ENCODE measurements around the gene SPNS1. TPM values are rescaled to one million over a fixed set of nuclear protein-coding genes. Genes with fewer than 3 reads are reported as not detected.

SPNS1 gene
- total RNA-seq, 1 donor from 2014 or later = 68.4 TPM

GRCh38 chr16:28985211-28986041 lies 10.8 kb downstream of the SPNS1 start:
- TF ChIP-seq, protein P1, sequence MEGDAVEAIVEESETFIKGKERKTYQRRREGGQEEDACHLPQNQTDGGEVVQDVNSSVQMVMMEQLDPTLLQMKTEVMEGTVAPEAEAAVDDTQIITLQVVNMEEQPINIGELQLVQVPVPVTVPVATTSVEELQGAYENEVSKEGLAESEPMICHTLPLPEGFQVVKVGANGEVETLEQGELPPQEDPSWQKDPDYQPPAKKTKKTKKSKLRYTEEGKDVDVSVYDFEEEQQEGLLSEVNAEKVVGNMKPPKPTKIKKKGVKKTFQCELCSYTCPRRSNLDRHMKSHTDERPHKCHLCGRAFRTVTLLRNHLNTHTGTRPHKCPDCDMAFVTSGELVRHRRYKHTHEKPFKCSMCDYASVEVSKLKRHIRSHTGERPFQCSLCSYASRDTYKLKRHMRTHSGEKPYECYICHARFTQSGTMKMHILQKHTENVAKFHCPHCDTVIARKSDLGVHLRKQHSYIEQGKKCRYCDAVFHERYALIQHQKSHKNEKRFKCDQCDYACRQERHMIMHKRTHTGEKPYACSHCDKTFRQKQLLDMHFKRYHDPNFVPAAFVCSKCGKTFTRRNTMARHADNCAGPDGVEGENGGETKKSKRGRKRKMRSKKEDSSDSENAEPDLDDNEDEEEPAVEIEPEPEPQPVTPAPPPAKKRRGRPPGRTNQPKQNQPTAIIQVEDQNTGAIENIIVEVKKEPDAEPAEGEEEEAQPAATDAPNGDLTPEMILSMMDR (IDR thresholded peaks at IDR 0.05; ENCODE audit: unreplicated experiment) = no peak
- Mint-ChIP-seq H3K9me3 (ENCODE audit: unreplicated experiment) (peaks cover 6% of the 10 kb centered on the region), H3K27ac (ENCODE audit: unreplicated experiment) (no peak overlapping the region), H3K27me3 (ENCODE audit: unreplicated experiment) (peaks cover 6% of the 10 kb centered on the region), H3K4me3 (ENCODE audit: unreplicated experiment) (no peak overlapping the region), H3K36me3 (ENCODE audit: low read depth, unreplicated experiment) (peaks cover 47% of the 10 kb centered on the region), H3K4me1 (ENCODE audit: unreplicated experiment) (peaks cover 3% of the 10 kb centered on the region)
- no peak for DNase-seq (ENCODE audit: low spot score)

DNA sequence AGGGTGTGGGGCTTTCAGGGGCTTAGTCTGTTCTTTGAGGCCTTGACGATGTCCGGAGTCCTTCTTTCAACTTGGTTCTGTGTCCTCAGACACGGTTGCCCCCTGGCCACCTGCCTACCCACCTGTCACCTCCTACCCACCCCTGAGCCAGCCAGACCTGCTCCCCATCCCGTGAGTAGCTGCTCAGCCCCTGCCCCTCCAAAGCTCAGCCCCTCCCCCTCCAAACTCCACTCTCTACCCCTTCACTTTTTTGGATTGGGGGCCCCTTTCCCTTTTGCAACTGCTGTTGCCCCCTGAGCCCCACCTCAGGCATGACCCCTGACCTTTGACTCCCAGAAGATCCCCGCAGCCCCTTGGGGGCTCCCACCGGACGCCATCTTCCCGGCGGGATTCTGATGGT lies 11.5 kb downstream of the SPNS1 start:
- no peak overlapping the region for H3K4me3 Mint-ChIP-seq (ENCODE audit: unreplicated experiment)
- TF ChIP-seq, protein P1 (IDR thresholded peaks at IDR 0.05; ENCODE audit: unreplicated experiment) = no peak
- no peak overlapping the region for H3K27ac Mint-ChIP-seq (ENCODE audit: unreplicated experiment)
- peaks cover 49% of the 10 kb centered on the region for H3K36me3 Mint-ChIP-seq (ENCODE audit: low read depth, unreplicated experiment)
- H3K9me3 Mint-ChIP-seq (ENCODE audit: unreplicated experiment) = peaks cover 6% of the 10 kb centered on the region
- no peak for DNase-seq (ENCODE audit: low spot score)
- H3K27me3 Mint-ChIP-seq (ENCODE audit: unreplicated experiment) = peaks cover 6% of the 10 kb centered on the region
- peaks cover 3% of the 10 kb centered on the region for H3K4me1 Mint-ChIP-seq (ENCODE audit: unreplicated experiment)

DNA sequence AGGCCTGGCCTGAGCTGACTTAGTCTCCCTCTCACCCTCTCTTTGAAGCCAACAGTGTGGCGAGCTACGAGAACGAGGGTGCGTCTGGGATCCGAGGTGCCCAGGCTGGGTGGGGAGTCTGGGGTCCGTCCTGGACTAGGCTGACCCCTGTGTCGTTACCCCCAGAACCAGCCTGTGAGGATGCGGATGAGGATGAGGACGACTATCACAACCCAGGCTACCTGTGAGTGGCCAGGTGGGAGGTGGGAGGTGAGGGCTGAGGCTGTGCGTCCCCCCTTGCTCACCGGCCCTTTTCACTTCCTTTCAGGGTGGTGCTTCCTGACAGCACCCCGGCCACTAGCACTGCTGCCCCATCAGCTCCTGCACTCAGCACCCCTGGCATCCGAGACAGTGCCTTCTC lies 11.9 kb downstream of the SPNS1 start:
- no peak for DNase-seq (ENCODE audit: low spot score)
- H3K9me3 Mint-ChIP-seq (ENCODE audit: unreplicated experiment) = peaks cover 6% of the 10 kb centered on the region
- TF ChIP-seq, protein P1 (IDR thresholded peaks at IDR 0.05; ENCODE audit: unreplicated experiment) = no peak
- peaks cover 3% of the 10 kb centered on the region for H3K4me1 Mint-ChIP-seq (ENCODE audit: unreplicated experiment)
- peaks cover 49% of the 10 kb centered on the region for H3K36me3 Mint-ChIP-seq (ENCODE audit: low read depth, unreplicated experiment)
- H3K27me3 Mint-ChIP-seq (ENCODE audit: unreplicated experiment) = peaks cover 6% of the 10 kb centered on the region
- H3K4me3 Mint-ChIP-seq (ENCODE audit: unreplicated experiment) = no peak overlapping the region
- no peak overlapping the region for H3K27ac Mint-ChIP-seq (ENCODE audit: unreplicated experiment)

GRCh38 chr16:28987170-28987853 lies 12.7 kb downstream of the SPNS1 start:
- Mint-ChIP-seq H3K4me3 (ENCODE audit: unreplicated experiment) (peak overlapping the region; percentile 87), H3K4me1 (ENCODE audit: unreplicated experiment) (peaks cover 3% of the 10 kb centered on the region), H3K27ac (ENCODE audit: unreplicated experiment) (peak overlapping the region; percentile 64), H3K36me3 (ENCODE audit: low read depth, unreplicated experiment) (peaks cover 41% of the 10 kb centered on the region), H3K9me3 (ENCODE audit: unreplicated experiment) (peaks cover 6% of the 10 kb centered on the region), H3K27me3 (ENCODE audit: unreplicated experiment) (peaks cover 6% of the 10 kb centered on the region)
- no peak for DNase-seq (ENCODE audit: low spot score)
- TF ChIP-seq, protein P1 (IDR thresholded peaks at IDR 0.05; ENCODE audit: unreplicated experiment) = no peak

GRCh38 chr16:28989363-28989762 lies 14.8 kb downstream of the SPNS1 start:
- Mint-ChIP-seq H3K9me3 (ENCODE audit: unreplicated experiment) (peaks cover 6% of the 10 kb centered on the region), H3K4me1 (ENCODE audit: unreplicated experiment) (peaks cover 3% of the 10 kb centered on the region), H3K27me3 (ENCODE audit: unreplicated experiment) (peaks cover 3% of the 10 kb centered on the region), H3K4me3 (ENCODE audit: unreplicated experiment) (no peak overlapping the region), H3K36me3 (ENCODE audit: low read depth, unreplicated experiment) (peaks cover 25% of the 10 kb centered on the region), H3K27ac (ENCODE audit: unreplicated experiment) (no peak overlapping the region)
- no peak for DNase-seq (ENCODE audit: low spot score)
- TF ChIP-seq, protein P1 (IDR thresholded peaks at IDR 0.05; ENCODE audit: unreplicated experiment) = no peak
